Umbilical cord (tissue), 2 donors: Measurements from ENCODE around the gene FUT3. TPM values are rescaled to one million over a fixed set of nuclear protein-coding genes. Genes with fewer than 3 reads are reported as not detected.
A peak's percentile ranks its signal among the peaks of the same experiment; 100 is the strongest.
"Not testable (repeated sequence)": the region's sequence is repeated elsewhere in the genome, so short reads cannot be mapped to it uniquely, and the experiment has no call there.

ENCODE experiments used
- DNase-seq: peaks from one replicate; pipeline ENCODE4 v3.0.0-alpha.2; 2015; ENCODE audit warnings: low spot score
- total RNA-seq: library from RNA; depleted of rRNA; stranded (reverse); fragments of >200 nt; gene quantifications from one replicate; pipeline ENCODE4 v1.2.3, GENCODE V29; 2014; ENCODE audit warnings: low replicate concordance; ENCODE audit not compliant: insufficient read depth

Gene FUT3
- total RNA-seq, 1 donor from 2014 or later: 4.8 TPM

- DNase-seq: not testable (repeated sequence)
Observed at GRCh38 chr19:5848621-5849020, 2.6 kb downstream of the FUT3 start.

DNA sequence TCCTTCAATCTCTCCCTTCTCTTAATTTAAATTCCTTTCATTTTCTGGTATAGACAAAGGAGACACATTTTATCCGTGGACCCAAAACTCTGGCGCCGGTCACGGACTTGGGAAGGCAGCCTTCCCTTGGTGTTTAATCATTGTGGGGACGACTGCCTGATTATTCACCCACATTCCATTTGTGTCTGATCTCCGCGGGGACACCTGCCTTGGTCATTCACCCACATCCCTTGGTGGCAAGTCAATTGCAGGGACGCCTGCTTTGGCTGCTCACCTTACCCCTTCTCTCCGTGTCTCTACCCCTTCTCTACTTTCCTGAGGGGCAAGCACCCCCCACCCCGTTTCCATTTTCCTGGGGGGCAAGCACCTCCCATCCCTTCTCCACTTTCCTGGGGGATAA lies 3.4 kb downstream of the FUT3 start:
- not testable (repeated sequence) for DNase-seq

DNA sequence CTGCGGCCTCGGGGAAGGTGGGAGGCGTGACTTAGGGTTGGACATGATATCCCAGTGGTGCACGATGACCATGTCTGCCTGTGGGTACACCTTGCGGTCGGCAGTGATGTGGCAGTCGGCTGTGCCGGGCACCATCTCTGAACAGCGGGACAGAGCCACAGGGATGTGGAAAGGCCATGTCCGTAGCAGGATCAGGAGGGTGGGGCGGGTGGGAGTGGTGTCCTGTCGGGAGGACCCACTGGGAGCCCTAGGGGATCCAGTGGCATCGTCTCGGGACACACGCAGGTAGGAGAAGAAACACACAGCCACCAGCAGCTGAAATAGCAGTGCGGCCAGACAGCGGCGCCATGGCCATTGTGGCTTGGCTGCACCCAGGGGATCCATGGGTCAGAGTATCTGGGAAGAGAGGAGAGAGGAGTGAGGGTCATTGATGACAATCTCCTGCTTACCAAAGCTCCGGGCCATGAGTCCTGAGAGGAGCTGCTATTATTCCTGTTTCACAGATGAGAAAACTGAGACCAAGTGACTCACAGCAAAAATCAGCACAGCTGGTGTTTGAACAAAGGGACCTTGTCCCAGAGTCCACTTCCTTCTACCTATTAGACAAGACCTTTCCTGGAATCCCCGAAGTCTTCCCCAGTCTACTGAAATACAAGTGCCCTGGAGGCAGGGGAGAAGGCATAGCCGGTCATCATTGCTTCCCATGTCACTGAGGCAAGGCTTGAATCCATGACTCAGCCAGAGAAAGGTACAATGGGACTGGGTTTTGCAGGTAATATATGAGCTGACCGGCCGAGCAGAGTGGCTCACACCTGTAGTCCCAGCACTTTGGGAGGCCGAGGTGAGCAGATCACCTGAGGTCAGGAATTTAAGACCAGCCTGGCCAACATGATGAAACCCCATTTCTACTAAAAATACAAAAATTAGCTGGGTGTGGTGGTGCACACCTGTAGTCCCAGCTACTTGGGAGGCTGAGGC lies 6.5 kb downstream of the FUT3 start:
- no peak for DNase-seq

DNA sequence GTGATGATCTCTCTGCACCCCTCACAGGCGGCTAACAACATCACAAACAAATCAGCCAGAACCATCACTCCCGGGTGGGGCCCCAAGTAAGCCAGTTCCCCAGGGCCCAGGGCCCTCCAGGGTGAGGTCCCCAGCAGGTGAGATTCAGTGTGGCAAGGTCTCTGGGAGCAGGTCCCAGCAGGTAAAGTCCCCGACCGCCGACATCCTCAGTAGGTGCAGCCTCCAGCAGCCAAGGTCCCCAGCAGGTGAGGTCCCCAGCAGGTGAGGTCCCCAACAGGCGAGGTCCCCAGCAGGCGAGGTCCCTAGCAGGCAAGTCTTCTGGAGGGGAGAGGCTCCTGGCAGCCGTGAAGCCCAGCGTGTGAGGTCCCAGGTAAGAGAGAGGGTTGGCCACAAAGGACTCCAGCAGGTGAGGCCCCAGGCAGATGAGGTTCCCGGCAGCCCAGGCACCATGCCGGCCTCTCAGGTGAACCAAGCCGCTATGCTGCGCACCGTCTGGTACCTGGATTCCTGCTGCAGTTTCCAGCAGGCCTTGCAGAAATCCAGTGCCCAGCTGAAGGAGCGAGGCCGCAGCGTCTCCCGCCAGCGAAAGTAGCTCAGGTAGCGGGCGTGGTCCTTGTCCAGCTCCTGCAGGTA lies 7.8 kb downstream of the FUT3 start:
- no peak for DNase-seq

DNA sequence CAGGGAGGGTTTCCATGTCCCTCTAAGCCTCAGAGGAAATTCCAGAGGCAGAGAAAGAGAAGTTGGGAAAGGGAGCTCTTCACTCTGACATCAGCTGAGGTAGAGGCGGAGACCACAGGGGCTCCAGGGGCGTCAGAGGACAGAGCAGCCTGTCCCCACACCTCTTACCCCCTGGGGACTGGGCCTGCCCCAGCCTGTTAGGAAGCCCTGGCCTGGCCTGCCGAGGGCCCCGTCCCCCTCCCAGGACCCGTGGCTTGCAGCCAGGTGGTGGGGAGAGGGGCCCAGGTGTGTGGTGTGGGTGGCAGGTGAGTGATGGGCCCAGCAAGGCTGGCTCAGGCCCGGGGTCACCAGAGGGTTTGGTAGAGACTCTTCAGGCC lies 9.5 kb downstream of the FUT3 start:
- DNase-seq: not testable (repeated sequence)

DNA sequence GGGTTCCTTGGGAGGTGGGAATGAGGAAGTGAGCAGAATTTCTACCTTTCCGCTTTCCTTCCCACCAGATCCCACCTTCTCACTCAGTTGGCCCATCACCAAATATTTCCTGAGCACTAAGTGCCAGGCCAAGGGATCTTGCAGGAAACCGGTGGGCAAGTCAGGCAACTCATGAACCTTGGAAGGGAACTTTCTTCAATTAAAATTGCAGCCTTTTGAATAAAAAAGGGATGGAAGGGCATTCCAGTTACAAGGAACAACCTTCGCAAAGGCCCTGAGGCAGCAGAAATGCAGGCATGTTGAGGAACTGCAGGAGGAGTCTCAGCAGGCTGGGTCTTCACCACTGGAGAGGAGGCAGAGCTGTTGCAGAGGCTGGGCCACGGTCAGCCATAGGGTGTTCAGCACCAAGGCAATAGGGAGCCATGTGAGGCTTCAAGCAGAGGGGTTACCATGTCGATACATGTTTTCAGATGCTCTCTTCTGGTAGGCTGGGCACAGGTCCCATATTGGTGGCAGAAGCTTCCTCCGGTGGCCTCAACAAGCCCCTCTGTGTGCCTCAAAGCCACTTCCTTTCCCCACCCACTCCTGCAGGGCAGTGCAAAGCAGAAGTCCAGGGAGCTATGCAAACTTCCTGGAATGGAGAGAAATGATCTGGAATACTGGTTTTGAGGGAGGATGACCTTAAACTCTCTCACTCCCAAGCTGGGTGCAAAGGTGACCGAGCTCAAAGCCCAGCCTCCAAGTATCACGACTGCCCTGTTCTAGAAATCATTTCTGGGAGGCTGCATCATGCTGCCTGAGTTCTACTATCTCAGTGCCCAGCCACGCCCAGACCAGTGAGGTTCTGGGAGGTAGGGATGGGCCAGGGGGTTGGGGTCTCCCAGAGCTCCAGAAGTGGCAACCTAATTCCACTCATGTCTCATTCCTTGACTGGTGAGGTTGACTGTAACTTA lies 11.9 kb downstream of the FUT3 start, which contains the start of gene FUT6:
Gene FUT6, minus strand, starts transcription at position 638 of the 953 bp plus-strand sequence. CDS start 7,135 bp downstream, outside the sequence.
- no peak for DNase-seq

DNA sequence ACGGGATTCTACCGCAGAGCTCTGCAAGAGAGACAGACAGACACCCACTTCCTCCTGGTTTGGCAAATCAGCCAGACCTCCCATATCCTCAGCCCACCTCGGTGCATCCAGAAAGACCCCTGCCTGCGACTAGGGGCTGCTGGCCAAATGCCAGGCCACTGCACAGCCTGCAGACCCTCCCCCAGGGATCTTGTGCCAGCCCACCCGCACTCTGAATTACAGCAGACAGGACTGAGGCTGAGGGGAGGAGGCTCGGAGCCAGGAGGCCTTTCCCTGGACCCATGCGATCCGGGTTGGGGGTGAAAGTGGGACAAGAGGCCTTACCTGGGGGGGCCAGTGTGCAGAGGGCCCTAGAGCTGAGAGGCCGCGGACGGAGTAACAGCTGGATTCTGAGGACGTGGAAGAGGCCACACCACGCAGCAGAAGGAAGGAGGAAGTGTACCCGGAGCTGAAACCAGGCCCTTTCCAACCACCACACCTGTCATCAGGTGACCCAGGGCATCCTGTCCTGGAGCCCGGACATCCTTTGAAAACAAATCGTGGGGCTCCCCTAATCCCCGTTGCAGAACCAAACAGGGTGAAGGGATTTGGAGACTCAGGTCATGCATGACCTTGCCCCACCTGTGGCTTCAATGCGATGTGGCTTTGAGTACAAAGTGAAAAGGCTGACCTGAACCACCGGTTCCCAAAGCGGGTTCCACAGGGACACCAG lies 12.7 kb downstream of the FUT3 start:
- no peak for DNase-seq

DNA sequence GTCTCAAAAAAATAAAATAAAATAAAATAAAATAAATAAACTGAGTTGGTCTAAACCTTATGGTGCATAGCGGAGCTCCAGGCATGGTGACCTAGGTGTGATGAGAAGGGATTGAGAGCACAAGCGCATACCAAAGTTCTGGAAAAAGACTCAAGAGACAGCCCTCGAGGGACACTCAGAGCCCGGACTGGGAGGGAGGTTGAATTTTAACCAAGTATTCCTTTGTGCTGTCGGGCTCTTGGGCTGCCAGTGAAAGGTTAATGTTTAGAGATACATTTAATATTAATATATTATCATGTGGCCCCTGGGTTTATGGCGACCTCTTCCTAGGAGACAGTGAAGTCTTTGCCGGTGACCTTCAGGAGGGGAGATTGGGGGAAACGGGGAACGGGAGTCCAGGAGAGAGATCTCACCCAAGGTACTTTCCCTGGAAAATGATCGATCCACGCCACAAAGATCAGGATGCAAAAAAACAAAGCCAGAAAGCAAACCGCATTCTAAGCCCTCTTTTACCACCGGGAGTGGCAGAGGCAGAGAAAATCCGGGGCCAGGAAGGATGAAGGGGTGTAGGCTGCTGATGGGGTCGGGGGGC lies 13.4 kb downstream of the FUT3 start:
- no peak for DNase-seq

DNA sequence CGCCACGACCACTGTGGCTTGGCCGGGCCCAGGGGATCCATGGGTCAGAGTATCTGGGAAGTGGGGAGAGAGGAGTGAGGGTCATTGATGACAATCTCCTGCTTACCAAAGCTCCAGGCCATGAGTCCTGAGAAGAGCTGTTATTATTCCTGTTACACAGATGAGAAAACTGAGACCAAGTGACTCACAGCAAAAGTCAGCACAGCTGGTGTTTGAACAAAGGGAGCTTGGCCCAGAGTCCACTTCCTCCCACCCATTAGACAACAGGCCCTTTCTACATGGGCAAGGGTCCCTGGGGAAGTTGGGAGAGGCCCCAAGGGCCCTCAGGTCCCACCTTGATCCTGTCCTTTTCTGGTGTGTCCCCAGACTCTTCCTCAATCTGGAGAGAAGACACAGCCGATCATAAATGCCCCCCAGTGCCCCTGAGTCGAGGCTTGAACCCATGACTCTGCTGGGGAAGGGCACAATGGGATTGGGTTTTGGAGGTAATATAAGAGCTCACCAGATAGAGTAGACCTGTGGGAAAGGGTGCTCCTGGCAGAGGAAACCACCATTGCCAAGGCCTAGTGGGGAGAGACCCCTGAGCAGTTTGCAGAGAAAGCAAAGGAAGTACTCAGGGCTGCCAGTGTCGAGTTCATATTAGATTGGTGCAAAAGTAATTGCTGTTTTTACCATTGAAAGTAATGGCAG lies 18.6 kb downstream of the FUT3 start:
- no peak for DNase-seq

DNA sequence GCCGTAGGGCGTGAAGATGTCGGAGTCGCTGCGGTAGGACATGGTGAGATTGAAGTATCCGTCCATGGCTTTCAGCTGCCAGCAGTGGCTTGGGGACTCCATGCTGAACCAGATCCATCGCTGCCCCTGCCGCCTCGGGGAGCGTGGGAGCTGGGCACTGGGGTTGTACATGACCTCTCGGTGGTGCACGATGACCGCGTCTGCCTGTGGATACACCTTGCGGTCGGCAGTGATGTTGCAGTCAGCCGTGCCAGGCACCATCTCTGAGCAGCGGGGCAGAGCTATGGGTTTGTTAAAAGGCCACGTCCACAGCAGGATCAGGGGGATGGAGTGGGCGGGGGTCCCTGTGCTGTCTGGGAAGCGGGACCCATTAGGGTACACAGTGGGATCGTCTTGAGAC lies 19.2 kb downstream of the FUT3 start:
- no peak for DNase-seq

GRCh38 chr19:5831159-5831558 lies 20.1 kb downstream of the FUT3 start:
- no peak for DNase-seq

GRCh38 chr19:5829567-5830310 lies 21.5 kb downstream of the FUT3 start:
- DNase-seq: no peak

DNA sequence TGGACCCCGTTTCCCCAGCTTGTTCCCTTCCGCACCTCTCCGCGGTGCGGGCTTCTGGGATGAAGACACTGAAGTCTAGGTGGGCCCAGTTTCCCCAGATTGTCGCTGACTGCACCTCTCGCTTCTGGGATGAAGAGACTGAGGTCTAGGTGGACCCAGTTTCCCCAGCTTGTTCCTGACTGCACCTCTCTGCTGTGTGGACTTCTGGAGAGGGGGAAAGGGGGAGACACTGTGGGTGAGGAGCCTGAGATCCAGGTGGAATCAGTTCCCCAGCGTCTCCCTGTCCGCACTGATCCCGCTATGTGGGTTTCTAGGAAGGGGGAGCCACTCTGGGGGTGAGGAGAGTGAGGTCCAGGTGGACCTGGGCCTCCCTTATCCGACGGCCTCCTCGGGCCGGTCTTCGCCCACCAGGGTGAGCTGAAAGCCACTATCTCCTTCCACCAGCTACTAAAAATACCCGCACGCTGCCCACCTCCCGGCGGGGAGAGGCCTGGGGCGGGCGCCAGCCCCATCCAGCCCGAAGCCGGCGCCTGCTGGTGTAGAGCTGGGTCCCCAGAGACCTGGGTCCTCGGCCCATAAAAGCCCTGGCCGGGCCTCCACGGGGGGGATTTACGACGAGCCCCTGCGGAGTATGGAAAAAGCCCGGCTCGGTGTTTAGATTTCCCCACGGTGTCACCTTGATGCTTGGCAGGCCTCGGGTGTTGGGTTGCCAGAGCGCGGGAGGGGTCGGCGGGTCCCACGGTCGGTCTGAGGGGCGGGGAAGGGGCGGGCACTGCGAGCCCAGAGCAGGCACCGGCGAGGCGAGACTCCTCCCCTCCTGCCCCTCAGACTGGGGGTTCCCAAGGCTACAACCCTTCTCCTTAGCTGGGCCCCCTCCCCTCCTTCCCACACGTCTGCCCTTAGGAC lies 22.3 kb downstream of the FUT3 start:
- peak; percentile 80 for DNase-seq

- DNase-seq: peak; percentile 97
Observed at GRCh38 chr19:5827891-5828660, 23.2 kb downstream of the FUT3 start.

- DNase-seq: no peak
Observed at GRCh38 chr19:5827342-5827890, 23.8 kb downstream of the FUT3 start.

- DNase-seq: peak; percentile 67
Observed at GRCh38 chr19:5826531-5827341, 24.5 kb downstream of the FUT3 start.
